ENCODE results near the gene CCT5.
"Not testable (repeated sequence)": the region's sequence is repeated elsewhere in the genome, so short reads cannot be mapped to it uniquely, and the experiment has no call there.

CCT5 gene

DNA sequence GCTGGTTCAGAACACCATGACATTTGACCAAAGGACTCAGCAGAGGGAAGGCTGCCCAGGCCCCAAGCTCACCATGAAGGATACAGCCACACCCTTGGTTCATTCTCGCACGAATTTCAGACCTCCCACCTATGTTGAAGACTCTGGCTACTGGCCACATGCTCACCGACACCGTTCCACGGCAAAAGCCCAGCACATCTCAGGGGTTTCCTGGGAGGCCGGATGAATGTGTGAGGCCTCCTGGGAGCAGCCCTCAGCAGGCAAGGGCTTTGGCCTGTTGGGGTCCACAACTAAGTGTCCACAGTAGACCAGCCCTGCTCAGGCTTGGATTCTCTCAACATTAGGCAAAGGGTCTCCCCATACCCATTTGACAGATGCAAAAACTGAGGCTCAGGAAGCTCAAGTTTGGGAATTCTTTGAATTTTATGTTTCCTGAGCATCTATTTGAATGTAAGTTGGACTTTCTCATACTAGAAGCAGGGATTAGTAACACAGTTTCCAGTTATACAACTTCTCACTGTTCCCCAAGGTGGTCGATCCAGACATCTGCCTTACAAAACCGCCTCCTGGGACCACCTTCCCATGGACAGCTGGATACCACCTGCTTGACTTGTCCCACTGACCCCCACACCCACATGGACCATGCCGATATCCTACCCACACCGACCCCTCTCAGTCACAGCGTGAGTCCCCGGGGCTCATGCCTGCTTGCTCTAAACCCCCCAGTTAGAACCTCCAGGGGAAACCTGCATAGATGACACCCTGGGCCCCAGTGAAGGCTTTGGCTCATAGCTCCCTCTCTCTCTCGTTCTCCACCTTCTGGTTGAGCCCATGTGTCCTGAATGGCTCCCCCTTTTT is 27.9 kb downstream of the CCT5 start:
- no peak for DNase-seq

DNA sequence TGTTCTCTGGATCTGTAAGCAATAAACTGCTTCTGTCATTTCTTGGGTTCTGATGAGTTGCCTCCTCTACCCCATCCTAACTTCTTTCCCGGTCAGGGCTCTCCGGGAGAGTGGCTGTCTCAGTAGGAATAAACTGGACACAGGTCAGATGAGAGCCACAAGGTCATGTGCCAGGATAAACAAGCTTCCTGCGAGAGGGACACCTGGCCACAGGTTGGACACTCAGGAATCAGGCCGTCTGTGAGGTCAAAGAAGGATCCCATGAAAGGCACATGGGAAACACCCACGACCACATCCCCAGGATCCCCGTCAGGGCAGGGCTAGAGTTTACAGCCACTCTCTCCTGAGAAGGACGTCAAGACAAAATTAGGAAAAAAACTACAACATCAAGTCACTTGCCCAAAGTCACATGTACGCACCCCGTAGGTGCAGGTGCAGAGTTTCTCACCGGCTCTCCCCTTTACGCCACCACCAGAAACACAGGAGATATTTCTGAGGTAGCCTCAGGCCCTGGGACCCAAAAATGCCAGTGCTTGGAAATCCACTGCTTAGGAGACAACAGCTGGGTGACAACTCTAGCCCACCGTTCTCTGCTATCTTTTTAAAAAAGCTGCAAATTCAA is 28.7 kb downstream of the CCT5 start:
- no peak for DNase-seq

GRCh38 chr5:10279328-10279727 is 29.2 kb downstream of the CCT5 start:
- DNase-seq, result no peak

DNA sequence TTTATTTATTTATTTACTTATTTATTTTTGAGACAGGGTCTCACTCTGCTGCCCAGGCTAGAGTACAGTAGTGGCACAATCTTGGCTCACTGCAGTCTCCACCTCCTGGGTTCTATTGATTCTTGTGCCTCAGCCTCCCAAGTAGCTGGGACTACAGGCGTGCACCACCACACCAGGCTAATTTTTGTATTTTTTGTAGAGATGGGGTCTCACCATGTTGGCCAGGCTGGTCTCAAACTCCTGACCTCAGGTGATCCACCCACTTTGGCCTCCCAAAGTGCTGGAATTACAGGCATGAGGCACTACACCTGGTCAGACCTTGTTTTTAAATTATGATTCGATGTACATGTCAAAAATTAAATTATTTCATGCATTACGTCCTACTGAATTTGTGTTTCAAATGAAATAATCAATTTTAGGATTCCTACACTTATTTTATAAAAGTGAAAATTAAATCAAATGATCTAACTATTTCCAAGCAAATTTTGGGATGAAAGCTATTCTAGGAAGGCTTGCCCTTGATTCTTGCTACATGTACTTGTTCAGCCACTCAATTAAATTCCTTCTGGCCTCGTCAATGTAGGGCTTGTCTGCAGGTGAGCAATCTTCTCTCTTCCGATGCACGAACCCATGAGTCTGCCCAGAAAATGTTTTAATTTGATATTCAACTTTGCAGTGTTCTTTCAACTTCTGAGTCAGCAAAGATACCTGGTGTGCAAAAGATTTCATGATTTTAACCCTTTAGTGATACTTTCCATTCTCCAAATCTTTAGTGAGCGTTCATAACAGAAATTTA is 30.0 kb downstream of the CCT5 start:
- DNase-seq, result no peak

DNA sequence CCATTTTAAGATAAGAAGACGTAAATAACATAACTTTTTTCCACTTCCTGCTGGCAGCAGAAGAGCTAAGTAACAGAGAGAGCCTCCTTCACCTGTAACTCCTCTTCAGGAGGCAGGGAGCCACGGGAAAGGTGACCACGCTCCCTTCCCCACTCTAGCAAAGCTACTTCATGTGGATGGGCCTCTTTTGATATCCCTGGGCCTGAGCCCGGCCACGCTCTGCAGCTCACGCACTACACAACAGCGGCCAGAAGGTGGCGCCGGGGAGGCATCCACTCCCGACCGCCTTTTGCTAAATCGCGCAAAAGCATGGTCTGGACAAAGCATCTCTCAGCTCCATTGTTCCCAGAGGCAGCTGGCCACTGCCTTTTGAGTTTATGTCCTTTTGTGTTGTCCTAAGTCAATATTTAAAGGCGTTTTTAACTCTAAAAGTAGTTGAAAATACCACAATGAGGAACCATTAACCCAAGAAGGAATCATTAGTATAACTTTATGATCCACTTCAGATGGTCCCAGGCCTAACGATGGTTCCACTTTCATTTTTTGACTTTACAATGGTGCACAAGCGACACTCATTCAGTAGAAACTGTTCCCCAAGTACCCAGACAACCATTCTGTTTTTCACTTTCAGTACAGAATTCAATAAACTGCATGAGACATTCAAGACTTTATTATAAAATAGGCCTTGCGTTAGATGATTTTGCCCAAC is 34.0 kb downstream of the CCT5 start:
- peak; percentile 82 for DNase-seq

DNA sequence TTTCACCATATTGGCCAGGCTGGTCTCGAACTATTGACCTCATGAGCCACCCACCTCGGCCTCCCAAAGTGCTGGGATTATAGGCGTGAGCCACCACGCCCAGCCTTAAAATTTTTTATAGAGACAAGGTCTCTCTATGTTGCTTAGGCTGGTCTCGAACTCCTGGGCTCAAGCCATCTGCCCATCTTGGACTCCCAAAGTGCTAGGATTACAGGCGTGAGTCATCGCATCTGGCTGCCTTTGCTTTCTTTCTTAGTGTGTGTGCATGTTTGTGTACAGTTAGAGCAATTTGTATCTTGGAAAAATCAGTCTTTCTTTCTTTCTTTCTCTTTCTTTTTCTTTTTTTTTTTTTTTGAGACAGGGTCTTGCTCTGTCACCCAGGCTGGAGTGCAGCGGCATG is 35.3 kb downstream of the CCT5 start:
- not testable (repeated sequence) for DNase-seq

DNA sequence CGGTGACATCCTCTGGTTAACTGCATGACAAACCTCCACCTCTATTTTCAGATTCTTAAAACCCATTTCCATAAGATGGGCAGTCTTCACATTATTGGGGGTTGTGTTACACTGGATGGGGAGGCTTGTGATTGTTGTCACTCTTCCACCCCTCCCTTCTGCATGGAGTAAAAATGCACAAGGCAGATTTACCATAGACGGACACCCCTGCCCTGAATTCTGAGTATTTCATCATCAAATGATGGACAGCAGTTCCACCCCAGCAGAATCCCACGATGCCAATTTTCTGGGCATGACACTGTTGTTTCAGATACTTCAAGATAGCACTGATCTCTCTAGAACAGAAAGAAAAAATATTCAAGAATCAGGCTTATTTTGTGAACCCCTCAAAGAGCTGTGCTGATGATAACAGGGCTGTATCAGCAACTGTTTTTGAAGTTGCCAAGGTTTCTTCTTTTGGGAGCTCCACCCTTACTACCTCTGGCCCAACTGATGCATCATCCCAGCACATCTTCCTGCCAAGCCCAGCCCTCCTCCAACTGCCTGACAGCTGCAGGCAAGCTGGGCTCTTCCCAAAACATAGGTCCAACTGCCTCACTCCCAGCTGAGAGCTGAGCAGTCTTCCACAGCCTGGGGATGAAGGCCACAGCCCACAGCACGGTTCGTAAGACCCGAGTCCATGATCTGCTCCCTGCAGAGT is 36.2 kb downstream of the CCT5 start:
- DNase-seq, result peak; percentile 92

DNA sequence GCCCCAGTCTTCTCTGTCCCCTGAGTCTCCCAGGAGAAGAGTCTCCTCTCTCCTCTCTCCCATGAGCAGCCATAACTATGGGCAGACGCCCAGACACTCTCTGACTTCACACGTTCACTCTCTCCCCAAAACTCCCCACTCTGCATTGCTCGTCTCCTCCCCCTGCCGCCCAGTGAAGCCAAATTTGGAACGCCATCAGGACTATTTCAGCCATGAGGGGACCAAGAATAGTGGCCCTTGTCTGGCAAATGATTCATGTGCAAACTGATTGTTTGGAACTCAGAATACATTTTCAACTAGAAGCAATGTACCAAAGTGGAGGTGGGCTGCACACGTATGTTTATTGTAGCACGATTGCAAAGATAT is 36.8 kb downstream of the CCT5 start:
- no peak for DNase-seq

DNA sequence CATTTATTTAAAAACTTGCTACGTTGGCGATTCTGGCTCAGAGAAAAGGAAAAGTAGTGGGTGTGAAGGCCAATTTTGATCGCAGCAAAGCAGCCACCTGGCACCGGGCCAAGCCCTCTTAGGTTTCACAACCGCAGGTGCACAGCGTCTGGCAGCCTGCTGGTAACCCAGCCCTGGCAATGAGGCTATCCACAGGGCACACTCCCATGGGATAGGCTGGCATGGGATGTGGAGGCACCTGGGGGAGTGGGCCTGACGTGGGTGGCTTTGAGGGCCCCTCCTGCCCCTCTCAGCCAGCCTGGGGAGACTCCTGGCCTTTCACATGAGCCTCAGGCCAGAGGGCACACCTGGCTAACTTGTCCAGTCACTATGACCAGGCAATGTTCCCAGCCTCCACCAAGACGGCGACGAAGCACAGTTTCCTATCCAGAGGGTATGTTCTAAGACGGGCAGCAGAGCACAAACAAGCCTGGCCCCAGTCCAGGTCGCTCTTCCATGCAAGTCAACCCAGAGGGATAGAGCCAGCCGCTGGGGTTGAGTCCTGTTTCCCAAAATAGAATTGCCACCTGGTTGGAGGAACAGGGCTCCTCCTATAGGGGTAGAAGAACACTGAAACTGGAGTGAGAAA is 38.6 kb downstream of the CCT5 start:
- DNase-seq, result peak; percentile 79

DNA sequence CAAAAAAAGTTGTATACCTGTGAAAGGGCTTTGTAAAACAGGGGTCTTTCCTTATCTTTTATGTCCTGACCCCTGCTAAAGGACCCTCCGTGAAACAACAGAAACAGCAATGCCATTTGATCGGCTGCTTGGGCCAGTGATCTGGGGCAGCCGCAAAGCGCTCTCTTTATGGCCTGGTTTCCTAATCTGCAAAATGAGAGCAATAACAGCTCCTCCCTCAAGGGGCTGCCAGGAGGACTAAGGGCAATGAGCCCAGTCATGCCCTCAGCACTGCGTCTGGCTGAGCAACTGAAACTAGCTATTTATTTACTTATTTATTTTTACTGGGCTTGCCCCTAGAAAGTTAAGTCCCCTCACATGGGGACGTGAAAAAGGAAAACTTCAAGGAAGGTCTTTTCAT is 39.3 kb downstream of the CCT5 start:
- peak; percentile 83 for DNase-seq

DNA sequence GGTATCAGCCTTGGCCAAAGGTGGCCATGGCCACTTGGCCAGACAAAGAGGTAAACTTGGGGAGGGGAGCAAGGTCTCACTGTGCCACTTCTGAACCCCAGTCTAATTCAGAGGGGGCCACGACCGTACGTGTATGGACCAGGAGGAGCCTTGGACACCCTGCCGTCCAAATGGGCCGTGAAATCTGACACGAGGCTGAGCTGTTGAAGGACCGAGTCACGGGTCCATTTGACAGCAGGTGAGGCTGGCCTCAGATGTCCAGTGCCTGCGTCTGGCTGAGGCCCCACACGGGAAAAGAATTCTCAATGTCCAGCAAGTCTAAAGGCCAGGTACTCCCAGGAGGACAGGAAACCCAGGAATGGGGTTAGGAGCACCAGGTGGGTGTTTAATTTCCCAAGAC is 39.9 kb downstream of the CCT5 start:
- no peak for DNase-seq

- no peak for DNase-seq
These were observed 40.4 kb downstream of the CCT5 start for GRCh38 chr5:10290438-10290837.

- no peak for DNase-seq
These were observed 41.7 kb downstream of the CCT5 start for GRCh38 chr5:10291692-10292339.

GRCh38 chr5:10293907-10294662 is 44.0 kb downstream of the CCT5 start:
- no peak for DNase-seq

- no peak for DNase-seq
These were observed 45.7 kb downstream of the CCT5 start for GRCh38 chr5:10295619-10296326.

DNA sequence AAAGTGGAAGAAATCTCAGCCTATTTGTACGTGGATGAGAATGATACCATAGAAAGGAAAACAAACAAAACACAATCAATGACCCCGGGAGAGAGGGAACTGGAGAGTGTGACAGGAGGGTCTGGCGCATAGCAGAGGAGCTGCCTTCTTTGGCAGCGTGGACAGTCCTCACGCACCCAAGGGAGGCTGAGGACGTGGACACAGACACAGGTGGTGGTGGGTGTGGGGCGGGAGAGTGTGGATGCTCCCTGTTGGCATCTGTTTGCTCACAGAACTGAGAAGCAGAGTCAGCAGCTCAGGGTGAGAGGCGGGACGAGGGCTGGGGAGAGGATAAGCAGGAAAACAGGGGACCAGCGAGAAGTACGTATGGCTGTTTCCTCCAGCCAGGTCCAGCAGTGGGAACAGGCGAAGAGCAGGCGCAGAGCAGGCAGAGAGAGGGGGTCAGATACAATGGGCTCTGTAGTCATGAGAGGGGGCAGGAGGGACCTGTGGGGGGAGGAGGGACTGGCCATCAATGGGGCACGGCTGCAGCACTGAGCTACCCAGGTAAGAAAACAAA is 47.6 kb downstream of the CCT5 start:
- no peak for DNase-seq

DNA sequence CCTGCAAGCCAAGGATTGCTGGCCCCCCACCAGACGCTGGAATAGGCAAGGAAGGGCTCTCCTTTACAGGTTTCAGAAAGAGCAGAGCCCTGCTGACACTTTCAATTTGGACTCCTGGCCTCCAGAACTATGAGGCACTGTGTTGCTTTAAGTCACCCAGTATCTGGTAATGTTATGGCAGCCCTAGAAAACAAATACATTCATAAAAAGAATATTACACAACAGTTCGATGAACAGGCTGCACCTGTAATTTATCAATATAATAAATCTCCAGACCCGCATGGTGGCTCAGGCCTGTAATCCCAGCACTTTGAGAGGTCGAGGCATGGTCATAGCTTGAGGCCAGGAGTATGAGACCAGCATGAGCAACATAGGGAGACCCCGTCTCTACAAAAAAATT is 50.2 kb downstream of the CCT5 start:
- no peak for DNase-seq

GRCh38 chr5:10301266-10301665 is 51.2 kb downstream of the CCT5 start:
- peak; percentile 50 for DNase-seq

- DNase-seq, result peak; percentile 80
These were observed 51.9 kb downstream of the CCT5 start for GRCh38 chr5:10301842-10302610.
